GM19452 (cell line): ENCODE data around the gene NABP1.

ENCODE experiments used
- ATAC-seq: cut with Tn5 transposase; IDR thresholded peaks from one replicate; pipeline ENCODE4 v1.9.1; 2021; ENCODE audit not compliant: unreplicated experiment

The NABP1 gene

DNA sequence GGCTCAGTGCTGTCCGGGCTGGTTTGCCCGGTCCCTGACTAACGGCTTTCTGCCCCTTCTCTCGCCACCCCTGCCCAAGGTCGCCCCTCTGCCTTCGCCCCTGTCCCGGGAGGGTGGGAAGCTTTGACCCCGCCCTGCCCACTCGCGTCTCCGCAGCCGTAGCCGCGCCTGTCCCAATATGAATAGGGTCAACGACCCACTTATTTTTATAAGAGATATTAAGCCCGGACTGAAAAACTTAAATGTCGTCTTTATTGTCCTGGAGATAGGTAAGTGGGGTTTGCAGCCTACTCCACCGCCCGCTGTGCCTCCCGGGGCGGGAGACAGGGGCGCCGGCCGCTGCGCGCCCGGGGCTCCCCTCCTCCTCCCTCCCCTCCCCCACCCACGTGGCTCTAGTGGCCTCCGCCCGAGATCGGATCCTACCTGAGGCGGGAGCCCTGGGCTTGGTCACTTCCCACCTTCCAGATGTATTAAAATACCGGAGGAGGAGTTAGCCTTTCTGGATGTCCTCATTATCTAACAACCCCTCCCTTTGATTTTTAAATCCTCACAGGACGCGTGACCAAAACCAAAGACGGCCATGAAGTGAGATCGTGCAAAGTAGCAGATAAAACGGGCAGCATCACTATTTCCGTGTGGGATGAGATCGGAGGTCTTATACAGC is 633 bp downstream of the NABP1 start:
- peak; percentile 7 for ATAC-seq

- ATAC-seq: peak; percentile 25
Observed at GRCh38 chr2:191679818-191680600, 2.1 kb downstream of the NABP1 start.

- ATAC-seq: no peak
Observed at GRCh38 chr2:191680639-191681038, 2.7 kb downstream of the NABP1 start.

- ATAC-seq: no peak
Observed at GRCh38 chr2:191682126-191682525, 4.2 kb downstream of the NABP1 start.

GRCh38 chr2:191686066-191686465 is 8.1 kb downstream of the NABP1 start:
- no peak for ATAC-seq

DNA sequence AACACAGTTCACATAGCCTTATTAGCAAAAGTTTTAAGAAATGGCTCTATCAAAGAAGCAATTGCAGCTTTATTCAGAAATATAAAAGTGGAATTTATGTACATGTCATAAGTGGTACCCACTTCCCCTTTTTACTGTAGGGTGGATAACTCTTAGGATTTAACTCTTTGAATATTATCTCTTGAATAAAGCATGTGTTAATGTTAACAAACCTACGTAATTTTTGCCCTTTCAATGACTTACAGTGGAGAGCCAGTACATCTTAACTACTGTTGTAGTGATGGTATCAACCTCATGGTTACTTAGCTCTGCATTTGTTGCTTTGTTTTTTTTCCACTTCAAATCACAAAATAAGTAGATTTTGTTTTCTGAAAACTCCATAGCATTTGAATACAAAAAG is 8.8 kb downstream of the NABP1 start:
- ATAC-seq: no peak

GRCh38 chr2:191687867-191688266 is 9.9 kb downstream of the NABP1 start:
- ATAC-seq: no peak

GRCh38 chr2:191688934-191689695 is 11.2 kb downstream of the NABP1 start:
- no peak for ATAC-seq

GRCh38 chr2:191690327-191690726 is 12.4 kb downstream of the NABP1 start:
- no peak for ATAC-seq

GRCh38 chr2:191691016-191691735 is 13.2 kb downstream of the NABP1 start:
- peak; percentile 72 for ATAC-seq

DNA sequence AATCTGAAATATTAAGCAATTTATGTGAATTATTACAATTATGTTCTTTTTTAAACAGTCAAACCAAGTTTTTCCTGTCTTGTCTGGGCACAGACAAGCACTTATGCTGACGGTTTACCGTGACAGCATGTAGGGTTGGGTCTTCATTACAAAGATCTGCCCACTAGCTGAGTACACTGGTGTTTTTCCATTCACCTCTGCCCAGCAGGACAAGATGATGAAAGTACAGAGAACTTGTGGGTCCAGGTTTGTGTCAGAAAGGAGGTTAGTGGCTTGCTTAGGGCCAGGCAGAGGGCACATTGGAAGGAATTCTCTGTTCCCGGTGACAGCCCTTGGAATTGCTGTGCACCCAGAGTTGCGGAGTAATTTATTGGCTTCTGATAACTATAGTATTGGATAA is 14.0 kb downstream of the NABP1 start:
- ATAC-seq: no peak

- ATAC-seq: no peak
Observed at GRCh38 chr2:191692502-191693115, 14.7 kb downstream of the NABP1 start.

- ATAC-seq: no peak
Observed at GRCh38 chr2:191693166-191693565, 15.2 kb downstream of the NABP1 start.

DNA sequence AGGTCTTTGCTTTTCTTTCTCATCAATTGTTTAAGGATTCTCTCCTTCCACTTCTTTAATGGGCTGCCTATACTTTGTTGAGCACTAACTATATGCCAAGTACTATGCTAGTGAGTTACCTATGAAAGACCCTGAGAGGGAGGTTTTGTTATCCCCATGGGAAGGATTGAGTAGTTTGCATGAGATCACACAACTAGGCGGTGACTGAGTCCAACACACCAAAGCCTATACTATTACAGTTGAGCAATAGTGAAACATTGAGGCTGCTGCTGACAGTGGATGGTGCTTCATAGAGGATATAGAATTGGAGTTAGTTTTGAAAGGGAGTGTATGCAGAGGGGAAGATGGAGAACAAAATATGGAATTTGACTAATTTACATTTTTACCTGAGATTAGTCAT is 15.8 kb downstream of the NABP1 start:
- no peak for ATAC-seq

GRCh38 chr2:191696001-191696400 is 18.1 kb downstream of the NABP1 start:
- no peak for ATAC-seq

DNA sequence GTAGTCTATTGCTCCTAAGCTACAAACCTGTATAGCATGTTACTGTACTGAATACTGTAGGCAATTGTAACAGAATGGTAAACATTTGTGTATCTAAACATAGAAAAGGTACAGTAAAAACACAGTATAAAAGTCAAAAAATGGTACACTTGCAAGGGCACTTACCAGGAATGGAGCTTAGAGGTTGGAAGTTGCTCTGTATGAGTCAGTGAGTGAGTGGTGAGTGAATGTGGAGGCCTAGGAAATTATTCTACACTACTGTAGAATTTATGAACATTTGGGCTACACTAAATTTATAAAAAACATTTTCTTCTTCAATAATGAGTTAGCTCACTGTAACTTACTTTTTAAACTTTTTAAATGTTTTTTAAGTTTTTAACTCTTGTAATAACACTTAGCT is 19.0 kb downstream of the NABP1 start:
- no peak for ATAC-seq

GRCh38 chr2:191697870-191698269 is 19.9 kb downstream of the NABP1 start:
- no peak for ATAC-seq

- no peak for ATAC-seq
Observed at GRCh38 chr2:191699341-191699945, 21.5 kb downstream of the NABP1 start.

- ATAC-seq: no peak
Observed at GRCh38 chr2:191701029-191701428, 23.1 kb downstream of the NABP1 start.

DNA sequence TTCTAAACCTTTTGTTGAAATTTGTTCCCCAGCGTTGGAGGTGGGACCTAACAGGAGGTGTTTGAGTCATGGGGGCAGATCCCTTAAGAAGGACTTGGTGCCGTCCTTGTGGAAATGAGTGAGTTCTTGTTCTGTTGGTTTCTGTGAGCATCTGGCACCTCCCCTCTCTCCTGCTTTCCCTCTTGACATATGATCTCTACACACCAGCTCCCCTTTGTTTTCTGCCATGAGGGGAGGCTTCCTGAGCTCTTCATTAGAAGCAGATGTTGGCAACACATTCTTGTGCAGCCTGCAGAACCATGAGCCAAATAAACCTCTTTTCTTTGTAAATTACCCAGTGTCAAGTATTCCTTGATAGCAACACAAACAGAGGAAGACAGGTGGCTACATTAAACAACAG is 23.8 kb downstream of the NABP1 start:
- ATAC-seq: no peak
